B cell (primary cell): ENCODE results near the gene MYBPC3. TPM values are rescaled to one million over a fixed set of nuclear protein-coding genes. Genes with fewer than 3 reads are reported as not detected.

Source experiments
- ATAC-seq: fragments of 200-7000 bp; cut with Tn5 transposase; one replicate; pipeline ENCODE4 v1.10.0; 2021; ENCODE audit warnings: low read depth, mild to moderate bottlenecking, moderate number of reproducible peaks, moderate library complexity
- CTCF ChIA-PET: fragments of 350-600 bp; sonication (Branson Sonifier 250); formaldehyde crosslinking; loops from one replicate; lab custom pipeline; 2021; ENCODE audit warnings: antibody characterized with exemption, inconsistent platforms; lab: Charles Lee
- POLR2A ChIA-PET: fragments of 350-600 bp; sonication (Branson Sonifier 250); formaldehyde crosslinking; loops from one replicate; lab custom pipeline; 2021; ENCODE audit warnings: antibody characterized with exemption; lab: Charles Lee
- DNase-seq: peaks from one replicate; pipeline ENCODE4 v3.0.0; 2013
- H2AFZ ChIP-seq: 2 replicates; pipeline ENCODE4 v1.6.1; 2012; ENCODE audit warnings: mild to moderate bottlenecking, low read depth, low read length; ENCODE audit not compliant: insufficient read depth, poor library complexity, severe bottlenecking
- H3K27ac ChIP-seq, 2 donors: 1 replicate in 1 of 2; 2 replicates in 1 of 2; pipeline ENCODE4 v1.5.1; 2012 to 2013; ENCODE audit warnings: low read length in 2 of 2, mild to moderate bottlenecking in 2 of 2, moderate library complexity in 1 of 2
- H3K27me3 ChIP-seq, 4 experiments: fragments of 200-600 bp in 1 of 4; sonication (generic) in 1 of 4; replicated peaks in 1 of 4; 1 replicate in 2 of 4; 2 replicates in 2 of 4; pipeline versions ENCODE4 v1.6.1 to v1.7.0; 2013 to 2016; ENCODE audit warnings: low read length in 3 of 4, mild to moderate bottlenecking in 2 of 4, mixed read lengths in 1 of 4, moderate library complexity in 1 of 4; ENCODE audit not compliant: insufficient read depth in 4 of 4, control insufficient read depth in 3 of 4; ENCODE audit errors: control extremely low read depth in 1 of 4
- H3K36me3 ChIP-seq, 2 experiments: replicated peaks in 1 of 2; 1 replicate in 1 of 2; 2 replicates in 1 of 2; pipeline versions ENCODE4 v1.6.1 to v1.7.1; 2013; ENCODE audit warnings: low read length in 1 of 2; ENCODE audit not compliant: insufficient read depth in 2 of 2, control insufficient read depth in 1 of 2; ENCODE audit errors: control extremely low read depth in 1 of 2, extremely low read depth in 1 of 2
- H3K4me1 ChIP-seq, 2 donors: fragments of 200-600 bp in 1 of 2; sonication (generic) in 1 of 2; 1 replicate in 1 of 2; 2 replicates in 1 of 2; pipeline versions ENCODE4 v1.5.1 to v1.6.1; 2013 to 2017; ENCODE audit warnings: low read length in 2 of 2; ENCODE audit not compliant: control insufficient read depth in 2 of 2, insufficient read depth in 2 of 2
- H3K4me2 ChIP-seq: replicated peaks from 2 replicates; pipeline ENCODE3; 2012; ENCODE audit warnings: mild to moderate bottlenecking, low read depth, low read length; ENCODE audit not compliant: poor library complexity, severe bottlenecking
- H3K4me3 ChIP-seq, 5 experiments: fragments of 200-600 bp in 1 of 5; sonication (generic) in 1 of 5; 1 replicate in 3 of 5; 2 replicates in 2 of 5; pipeline versions ENCODE4 v1.5.1 to v1.7.0; 2011 to 2016; ENCODE audit warnings: low read length in 4 of 5, mild to moderate bottlenecking in 4 of 5, low read depth in 2 of 5, control low read depth in 1 of 5, moderate library complexity in 1 of 5; ENCODE audit not compliant: insufficient read depth in 1 of 5; ENCODE audit errors: control extremely low read depth in 1 of 5, extremely low read depth in 1 of 5
- H3K79me2 ChIP-seq: fragments of 200-600 bp; sonication (generic); one replicate; pipeline ENCODE4 v1.6.0; 2016; ENCODE audit warnings: low read length; ENCODE audit not compliant: control insufficient read depth, insufficient read depth
- H3K9ac ChIP-seq: fragments of 200-600 bp; sonication (generic); 2 replicates; pipeline ENCODE4 v1.6.1; 2017; ENCODE audit warnings: mild to moderate bottlenecking, low read length, moderate library complexity
- H3K9me3 ChIP-seq, 3 donors: one replicate each; pipeline versions ENCODE4 v1.6.1 to v1.7.1; 2013; ENCODE audit warnings: low read length in 2 of 3; ENCODE audit not compliant: control insufficient read depth in 2 of 3, insufficient read depth in 1 of 3; ENCODE audit errors: control extremely low read depth in 1 of 3
- H4K20me1 ChIP-seq: 2 replicates; pipeline ENCODE4 v1.6.0; 2012; ENCODE audit warnings: mild to moderate bottlenecking, low read length; ENCODE audit not compliant: insufficient read depth, control insufficient read depth, poor library complexity, severe bottlenecking
- H3K27ac Mint-ChIP-seq: one replicate; pipeline ENCODE4 v1.8.0; 2021; ENCODE audit warnings: mixed read lengths
- H3K27me3 Mint-ChIP-seq: one replicate; pipeline ENCODE4 v1.8.0; 2021; ENCODE audit warnings: mixed read lengths
- H3K4me1 Mint-ChIP-seq: one replicate; pipeline ENCODE4 v1.8.0; 2021; ENCODE audit warnings: mixed read lengths
- H3K4me3 Mint-ChIP-seq: one replicate; pipeline ENCODE4 v1.8.0; 2021; ENCODE audit warnings: mixed read lengths
- H3K9me3 Mint-ChIP-seq: one replicate; pipeline ENCODE4 v1.8.0; 2022; ENCODE audit warnings: mixed read lengths; ENCODE audit not compliant: insufficient read depth
- CTCF ChIP-seq: fragments of 200-600 bp; IDR thresholded peaks from one replicate; pipeline ENCODE4 v1.8.0; 2022; ENCODE audit warnings: antibody characterized with exemption, mild to moderate bottlenecking
- EZH2 ChIP-seq: IDR thresholded peaks from 2 replicates; pipeline ENCODE4 v1.6.1; 2012; ENCODE audit warnings: borderline replicate concordance, low read depth, mild to moderate bottlenecking, moderate library complexity, low read length; ENCODE audit not compliant: insufficient read depth, poor library complexity, severe bottlenecking
- WGBS: methylation state at CpG from one replicate; pipeline ENCODE4 v1.1.5; 2013; ENCODE audit warnings: missing lambda C conversion rate; ENCODE audit not compliant: insufficient coverage; 5-methylcytosine and 5-hydroxymethylcytosine counted together
- intact Hi-C: fragments of 100-400 bp; cut with micrococcal nuclease; formaldehyde crosslinking; loops from one replicate; pipeline ENCODE4 v1.10.0; 2022
- polyA plus RNA-seq: library from polyadenylated mRNA; depleted of rRNA; stranded (reverse); fragments of >200 nt; gene quantifications from 2 replicates; pipeline ENCODE4 v1.2.3, GENCODE V29; 2012
- total RNA-seq, 2 donors: library from RNA; stranded (reverse); fragments of 120-200 nt in 1 of 2; gene quantifications; 1 replicate in 1 of 2; 2 replicates in 1 of 2; pipeline versions ENCODE4 v1.2.3 to v1.2.4, GENCODE V29; 2013 to 2022

MYBPC3 gene
- total and polyA plus RNA-seq, 2 donors (not counting 1 experiment from before 2014, with no cell fraction given): 0.67 to 1.4 TPM

DNA sequence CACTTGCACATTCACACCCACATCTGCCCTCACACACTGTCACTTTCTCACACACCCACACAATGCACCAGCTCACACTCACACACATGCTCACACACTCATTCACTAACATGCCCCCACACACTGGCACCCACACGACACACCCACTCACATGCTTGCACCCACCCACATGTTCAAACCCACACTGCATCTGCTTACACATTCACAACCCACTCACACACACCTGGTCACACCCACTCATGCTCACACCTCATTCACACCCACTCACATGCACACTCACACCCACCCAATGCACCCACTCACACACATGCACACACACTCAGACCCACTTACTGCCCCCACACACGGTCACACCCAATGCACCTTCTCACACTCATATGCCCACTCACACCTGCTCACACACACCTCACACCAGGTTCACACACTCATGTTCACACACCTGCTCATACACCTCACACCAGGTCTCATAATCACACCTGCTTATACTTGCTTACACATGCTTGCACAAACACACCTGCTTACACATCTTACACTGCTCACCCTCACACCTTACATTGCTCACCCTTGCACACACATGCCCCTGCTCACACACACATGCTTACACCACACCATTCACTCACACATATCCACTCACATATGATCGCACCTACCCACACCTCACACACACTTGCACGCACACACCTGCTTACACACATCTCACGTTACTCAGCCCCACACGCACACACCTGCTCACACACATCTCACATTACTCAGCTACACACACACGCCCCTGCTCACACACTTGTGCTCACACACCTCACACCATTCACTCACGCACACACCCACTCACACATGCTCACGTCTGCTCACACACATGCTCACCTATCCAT lies 3.9 kb upstream of the MYBPC3 start:
- H3K27me3 Mint-ChIP-seq: no peaks in the 10 kb centered on the region
- no peaks in the 10 kb centered on the region for H3K9me3 Mint-ChIP-seq
- H3K27ac ChIP-seq: no peak overlapping the region
- DNase-seq: no peak
- H4K20me1 ChIP-seq: peaks cover 63% of the 10 kb centered on the region
- H3K4me1 ChIP-seq: peaks cover 9 to 10% of the 10 kb centered on the region in 2 donors
- intact Hi-C loops: no loop called here
- peaks cover 0 to 39% of the 10 kb centered on the region in 2 experiments for H3K36me3 ChIP-seq
- peaks cover 37% of the 10 kb centered on the region for H3K79me2 ChIP-seq
- no peak overlapping the region for H3K9ac ChIP-seq
- ChIA-PET CTCF (interaction anchor here (1.4 kb wide), 1 partner anchor 18 kb away, joined by 5 read pairs; no protein-coding TSS in a partner anchor), POLR2A (no interaction called here)
- H3K4me3 ChIP-seq: no peak overlapping the region
- no peak for ATAC-seq
- H3K9me3 ChIP-seq: peaks cover 0 to 4% (median 0%) of the 10 kb centered on the region in 3 donors
- TF ChIP-seq CTCF (no peak), EZH2 (no peak)
- H2AFZ ChIP-seq: no peak overlapping the region
- no peak overlapping the region for H3K4me2 ChIP-seq
- H3K27ac Mint-ChIP-seq: no peak overlapping the region
- peaks cover 17% of the 10 kb centered on the region for H3K4me1 Mint-ChIP-seq
- 88% methylated on average over 9 of the region's 9 CpGs for WGBS
- no peaks in the 10 kb centered on the region for H3K27me3 ChIP-seq
- no peak overlapping the region for H3K4me3 Mint-ChIP-seq
